ENCODE results near the gene CDK13.
"Not testable (repeated sequence)": the region's sequence is repeated elsewhere in the genome, so short reads cannot be mapped to it uniquely, and the experiment has no call there.

The CDK13 gene

DNA sequence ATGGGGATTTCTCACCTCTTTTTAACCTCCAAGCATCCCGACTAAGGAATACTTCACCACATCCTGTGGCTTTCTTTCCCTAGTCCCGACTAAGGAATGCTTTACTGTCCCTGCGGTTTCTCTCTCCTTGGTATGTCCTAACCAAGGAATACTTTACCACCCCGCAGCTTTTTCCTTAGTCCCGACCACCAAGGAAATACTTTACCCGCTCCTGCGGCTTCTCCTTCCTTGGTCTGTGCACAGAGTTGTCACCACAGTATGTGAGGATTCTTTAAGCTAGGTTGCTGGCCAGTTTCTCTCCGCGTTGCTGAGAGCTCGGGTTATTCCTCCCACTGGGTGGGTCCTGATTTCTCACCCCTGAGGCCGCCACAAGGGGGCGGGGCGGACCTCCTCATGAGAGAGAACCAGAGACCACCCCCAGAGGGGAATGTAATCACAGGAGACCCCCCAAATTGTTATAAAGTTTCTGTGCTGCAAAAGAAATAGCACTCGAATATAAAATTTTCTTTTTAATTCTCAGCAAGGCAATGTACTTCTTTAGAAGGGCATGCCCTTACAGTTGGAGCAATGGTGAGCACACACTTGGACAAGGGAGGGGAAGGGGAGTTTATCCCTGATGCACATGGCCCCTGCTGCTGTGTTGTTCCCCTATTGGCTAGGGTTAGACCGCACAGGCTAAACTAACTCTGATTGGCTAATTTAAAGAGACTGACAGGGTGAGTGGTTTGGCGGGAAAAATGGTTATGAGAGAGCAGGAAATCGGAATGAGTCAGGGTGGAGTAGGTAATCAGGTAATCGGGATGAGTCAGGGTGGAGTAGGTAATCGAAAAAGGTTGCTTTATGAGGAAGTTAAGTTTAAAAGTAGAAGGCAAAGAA, 197.6 kb downstream of the CDK13 start:
- no peak for DNase-seq (ENCODE audit: low read depth in 2 of 2)

- DNase-seq (ENCODE audit: low read depth in 2 of 2), result not testable (repeated sequence)
Observed at GRCh38 chr7:40148247-40148580, 198.2 kb downstream of the CDK13 start.

- DNase-seq (ENCODE audit: low read depth in 2 of 2), result no peak
Observed at GRCh38 chr7:40148671-40149070, 198.6 kb downstream of the CDK13 start.

Measured in fibroblast of skin of left quadriceps (primary cell).